Measurements from ENCODE around the gene RWDD4.

RWDD4 gene

DNA sequence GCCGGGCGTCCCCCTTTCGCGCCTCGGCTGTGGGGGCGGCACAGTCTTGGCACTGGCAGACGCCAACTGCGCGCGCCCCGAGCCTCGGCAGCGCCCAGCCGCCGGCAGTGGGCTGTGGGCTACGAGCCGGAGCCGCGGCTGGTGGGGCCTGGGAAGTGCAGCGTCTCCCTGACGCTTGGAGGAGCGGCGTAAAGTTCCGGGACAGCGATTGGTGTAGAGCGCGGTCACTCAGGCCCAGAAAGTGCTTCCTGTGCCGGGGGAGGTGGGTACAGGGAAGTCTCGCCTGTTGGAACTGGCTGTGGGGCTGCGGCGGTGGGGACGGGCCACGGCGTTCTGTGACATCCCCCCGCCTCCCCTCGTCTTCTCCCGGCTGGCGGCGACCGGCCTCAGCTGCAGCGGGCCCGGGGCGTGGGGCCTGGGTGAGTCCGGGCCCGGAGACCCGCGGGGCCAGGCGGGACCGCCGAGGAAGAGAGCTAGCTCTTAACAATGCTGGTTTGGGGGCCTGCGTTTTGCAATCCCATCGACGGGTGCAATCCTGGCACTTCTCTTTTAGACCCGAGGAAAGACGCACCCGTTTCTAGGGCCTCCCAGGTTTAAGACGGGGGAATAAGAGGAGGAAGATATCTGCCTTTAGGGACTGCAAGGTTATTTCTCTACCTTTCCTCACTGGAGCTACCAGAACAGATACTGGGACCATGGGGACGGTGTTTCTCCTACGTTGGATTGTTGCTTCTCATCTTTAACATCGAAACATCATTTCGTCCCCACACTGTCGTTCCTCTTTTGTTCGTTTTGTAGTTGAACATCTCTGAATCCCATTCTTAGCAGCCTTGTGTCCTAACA, at the start of gene RWDD4, which contains the start of gene TRAPPC11:
Gene RWDD4, minus strand, starts transcription at position 157 of the 843 bp plus-strand sequence. CDS start 233 bp downstream, outside the sequence.
Gene TRAPPC11, plus strand, starts transcription at position 265 of the 843 bp plus-strand sequence. CDS start 4,575 bp downstream, outside the sequence.
- peak; percentile 61 for DNase-seq (ENCODE audit: low spot score)

DNA sequence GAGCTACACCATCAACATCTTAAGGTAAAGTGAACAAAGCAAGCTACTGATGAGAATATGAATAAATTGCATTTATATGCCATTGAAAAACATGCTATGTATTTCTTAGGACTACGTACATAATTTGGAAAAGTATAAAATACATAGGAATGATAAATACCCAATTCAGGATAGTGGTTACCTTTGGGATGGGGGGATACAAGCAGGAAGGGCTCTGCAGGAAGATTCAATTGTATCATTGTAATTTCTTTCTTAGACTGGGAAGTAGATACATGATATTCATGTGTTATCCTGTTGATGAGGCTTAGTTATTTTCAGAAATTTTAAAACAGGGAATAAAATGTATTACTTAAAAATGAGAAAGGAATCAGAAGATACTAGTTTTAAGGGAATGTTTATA, 43.5 kb upstream of the RWDD4 start:
- DNase-seq (ENCODE audit: low spot score): no peak

DNA sequence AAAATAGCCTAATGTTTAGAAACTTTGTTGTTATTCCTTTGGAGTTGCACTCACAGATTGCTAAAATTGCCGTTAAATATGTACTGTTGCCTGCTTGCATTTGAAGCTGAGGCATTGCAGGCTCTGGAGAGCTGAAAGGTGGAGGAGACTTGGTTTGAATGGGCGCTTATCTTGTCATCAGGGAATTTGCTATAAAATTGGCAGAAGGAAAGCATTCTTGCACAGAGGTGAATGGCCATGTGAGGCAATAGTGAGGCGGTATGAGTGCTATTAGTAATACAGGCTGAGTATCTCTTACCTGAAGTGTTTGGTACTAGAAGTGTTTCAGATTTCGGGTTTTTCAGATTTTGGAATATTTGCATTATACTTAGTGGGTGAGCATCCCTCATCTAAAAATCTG, 41.4 kb upstream of the RWDD4 start:
- DNase-seq (ENCODE audit: low spot score): no peak

DNA sequence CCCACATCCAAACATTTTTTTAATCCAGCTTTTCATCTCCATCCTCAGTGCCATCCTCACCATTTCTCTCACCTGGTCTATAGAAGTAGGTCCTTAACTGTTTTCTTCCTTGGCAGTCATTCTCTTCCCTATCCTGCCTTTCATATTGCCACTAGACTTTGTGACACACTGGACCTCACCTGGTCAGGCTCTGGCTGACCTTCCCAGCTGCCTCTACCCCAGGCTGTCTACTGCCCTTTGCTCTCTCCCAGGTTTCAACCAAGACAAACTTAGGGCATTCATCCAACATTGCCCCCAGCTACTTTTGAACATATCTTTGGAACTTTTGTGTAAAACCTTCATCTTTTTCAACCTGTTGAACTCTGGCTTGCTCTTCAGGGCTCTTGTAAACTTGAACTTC, 39.9 kb upstream of the RWDD4 start:
- DNase-seq (ENCODE audit: low spot score): no peak

DNA sequence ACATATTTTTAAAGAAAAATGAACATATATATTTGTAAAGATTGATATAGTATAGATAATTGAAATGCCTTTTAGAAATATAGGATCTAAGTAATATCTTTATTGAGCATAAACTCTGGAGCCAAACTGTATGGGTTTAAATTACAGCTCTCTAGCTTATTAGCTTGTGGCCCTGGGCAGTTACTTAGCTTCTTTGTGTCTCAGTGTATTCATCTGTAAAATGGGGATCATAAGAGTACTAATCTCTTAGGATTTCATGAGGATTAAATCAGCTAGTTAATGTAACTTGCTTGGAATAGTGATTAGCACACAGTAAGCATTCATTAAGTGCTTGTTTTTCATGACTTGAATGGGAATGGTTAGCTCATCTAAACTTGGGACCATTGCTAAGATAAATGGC, 32.9 kb upstream of the RWDD4 start:
- DNase-seq (ENCODE audit: low spot score): no peak

- no peak for DNase-seq (ENCODE audit: low spot score)
Observed at GRCh38 chr4:183691006-183691405, 32.0 kb upstream of the RWDD4 start.

- no peak for DNase-seq (ENCODE audit: low spot score)
Observed at GRCh38 chr4:183688216-183688615, 29.2 kb upstream of the RWDD4 start.

DNA sequence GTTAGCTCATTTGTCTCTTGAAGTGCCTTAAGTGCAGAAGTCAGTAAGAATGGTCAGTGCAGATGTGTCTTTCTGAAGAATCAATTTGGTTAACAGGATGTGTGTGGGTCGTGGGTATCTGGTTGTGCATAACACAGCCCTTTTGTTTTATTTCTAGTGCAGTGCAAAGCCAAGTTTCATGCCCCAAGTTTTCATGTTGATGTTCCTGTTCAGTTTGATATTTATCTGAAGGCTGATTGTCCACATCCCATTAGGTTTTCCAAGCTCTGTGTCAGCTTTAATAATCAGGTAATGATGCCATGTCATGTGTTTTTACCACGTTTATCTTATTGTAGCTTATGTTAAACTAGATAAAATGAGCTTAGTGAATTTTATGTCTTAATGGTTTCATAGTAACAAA, 27.5 kb upstream of the RWDD4 start:
- DNase-seq (ENCODE audit: low spot score): no peak

GRCh38 chr4:183681119-183681518, 22.1 kb upstream of the RWDD4 start:
- no peak for DNase-seq (ENCODE audit: low spot score)

DNA sequence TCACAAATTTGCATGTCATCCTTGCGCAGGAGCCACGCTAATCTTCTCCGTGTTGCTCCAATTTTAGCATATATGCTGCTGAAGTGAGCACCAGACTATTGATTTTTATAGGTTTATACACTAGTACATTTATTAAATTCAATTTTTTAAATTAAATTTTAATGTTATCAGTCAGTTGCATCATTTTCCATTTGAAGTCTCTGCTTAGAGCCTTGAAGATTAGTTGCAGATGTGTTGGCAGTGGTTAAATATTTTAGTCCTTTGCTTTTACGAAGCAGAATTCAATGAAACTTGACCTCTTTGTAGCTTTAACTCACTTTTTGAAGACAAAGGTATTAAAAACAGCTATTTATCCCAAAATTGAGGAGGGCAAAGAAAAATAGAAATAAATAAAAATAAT, 16.6 kb upstream of the RWDD4 start:
- DNase-seq (ENCODE audit: low spot score): no peak

GRCh38 chr4:183674153-183674552, 15.2 kb upstream of the RWDD4 start:
- DNase-seq (ENCODE audit: low spot score): no peak

- no peak for DNase-seq (ENCODE audit: low spot score)
Observed at GRCh38 chr4:183670960-183671555, 12.1 kb upstream of the RWDD4 start.

DNA sequence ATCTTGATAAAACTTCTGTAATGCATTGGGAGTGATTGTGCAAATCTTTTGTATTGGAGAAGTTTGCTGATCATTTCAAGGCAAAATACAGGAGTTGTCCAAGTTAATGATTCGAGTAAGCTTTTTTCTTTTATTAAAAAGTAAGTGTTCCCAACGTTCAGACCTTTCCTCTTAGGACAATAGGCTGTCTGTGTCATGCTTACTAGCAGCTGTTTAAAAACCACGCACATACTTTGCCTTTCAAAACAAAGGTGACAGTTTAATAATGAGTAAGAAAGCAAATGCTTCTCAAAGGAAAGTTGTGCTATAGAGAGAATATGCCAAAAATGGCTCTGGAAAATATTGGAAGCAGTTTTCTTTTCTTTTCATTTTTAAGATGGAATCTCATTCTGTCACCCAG, 11.3 kb upstream of the RWDD4 start:
- DNase-seq (ENCODE audit: low spot score): no peak

DNA sequence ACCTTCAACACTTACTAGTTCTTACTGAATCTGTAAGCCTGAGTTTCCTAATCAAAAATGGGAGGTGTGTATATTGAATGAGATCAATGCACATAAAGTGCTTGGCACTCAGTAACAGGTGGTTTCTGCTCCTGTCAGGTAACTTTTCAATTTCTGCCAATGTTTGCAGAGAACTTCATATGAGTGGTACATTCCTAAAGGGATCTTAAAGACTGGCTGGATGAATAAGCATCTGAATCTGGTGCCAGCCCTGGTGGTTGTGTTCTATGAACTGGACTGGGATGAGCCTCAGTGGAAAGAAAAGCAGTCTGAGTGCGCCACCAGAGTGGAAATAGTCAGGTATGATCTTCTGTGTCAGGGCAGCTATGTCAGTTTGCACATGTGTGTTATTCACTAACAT, 7.1 kb upstream of the RWDD4 start:
- DNase-seq (ENCODE audit: low spot score): no peak

DNA sequence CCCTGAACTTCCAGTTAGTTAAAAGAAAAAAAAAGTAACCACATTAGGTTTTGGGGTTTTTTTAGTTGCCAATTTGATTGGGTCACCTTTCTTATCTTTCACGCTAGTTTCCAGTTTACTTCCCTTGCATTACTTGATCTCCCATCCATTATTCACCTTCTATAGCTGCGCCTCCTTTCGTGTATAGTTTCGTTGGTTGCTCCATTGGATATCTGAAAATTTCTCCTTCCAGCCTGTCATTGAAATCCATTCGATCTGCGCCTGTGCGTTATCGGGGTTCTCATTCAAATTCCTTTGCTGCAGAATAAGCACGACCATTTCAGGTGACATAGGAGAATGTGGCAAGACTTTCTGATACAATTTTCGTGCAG, 872 bp upstream of the RWDD4 start:
- no peak for DNase-seq (ENCODE audit: low spot score)

- no peak for DNase-seq (ENCODE audit: low spot score)
Observed at GRCh38 chr4:183658362-183659028, 490 bp downstream of the RWDD4 start.

GRCh38 chr4:183657564-183657963, 1.4 kb downstream of the RWDD4 start:
- no peak for DNase-seq (ENCODE audit: low spot score)

DNA sequence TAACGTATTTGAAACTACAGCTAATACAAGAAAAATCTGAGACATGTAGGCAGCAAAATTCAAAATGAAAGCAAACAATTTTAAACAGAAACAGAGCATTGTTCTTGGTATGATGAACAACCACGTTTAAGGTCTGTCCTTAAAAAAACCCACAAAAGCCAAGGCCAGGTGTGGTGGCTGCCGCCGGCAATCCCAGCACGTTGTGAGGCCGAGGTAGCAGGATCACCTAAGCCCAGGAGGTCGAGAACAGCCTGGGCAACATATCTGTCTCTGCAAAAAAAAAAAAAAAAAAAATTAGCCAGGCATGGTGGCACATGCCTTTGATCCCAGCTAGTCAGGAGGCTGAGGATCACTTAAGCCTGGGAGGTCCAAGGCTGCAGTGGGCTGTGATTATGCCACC, 13.7 kb downstream of the RWDD4 start:
- DNase-seq (ENCODE audit: low spot score): no peak

GRCh38 chr4:183639291-183639690, 19.7 kb downstream of the RWDD4 start:
- no peak for DNase-seq (ENCODE audit: low spot score)

DNA sequence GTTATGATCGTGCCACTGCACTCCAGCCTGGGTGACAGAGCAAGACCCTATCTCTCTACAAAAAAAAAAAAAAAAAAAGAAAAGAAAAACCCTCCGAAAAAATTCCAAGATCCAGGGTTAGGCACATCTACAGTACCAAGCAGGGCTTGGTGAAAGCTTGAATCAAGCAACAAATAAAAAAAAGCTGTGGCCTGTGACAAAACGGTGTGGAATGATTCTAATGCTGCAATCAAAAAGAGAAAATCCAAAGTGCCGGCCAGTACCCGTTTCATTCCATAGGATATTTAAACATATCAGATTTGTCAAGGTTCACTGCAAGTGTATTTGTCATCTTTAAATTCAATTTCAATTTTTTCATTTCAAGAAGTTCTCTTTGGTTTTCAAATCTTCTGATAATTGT, 20.5 kb downstream of the RWDD4 start:
- DNase-seq (ENCODE audit: low spot score): no peak

DNA sequence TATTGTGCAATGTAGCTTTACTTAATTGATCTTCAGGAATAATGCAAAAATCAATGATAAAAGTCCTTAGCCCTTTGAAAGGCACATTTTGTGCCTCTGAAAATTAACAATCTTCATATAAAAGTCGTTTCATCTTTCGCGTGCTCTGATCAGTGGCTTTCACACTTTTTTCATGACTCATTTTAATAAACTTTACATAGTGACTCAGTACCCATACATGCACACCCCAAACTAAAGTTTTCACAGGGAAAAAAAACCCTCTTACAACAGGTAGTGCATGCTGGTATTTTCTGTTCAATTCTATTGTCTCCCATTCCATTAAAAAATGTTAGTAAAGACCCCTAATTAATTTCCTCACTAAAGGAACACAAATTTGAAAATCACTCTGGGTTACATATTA, 21.5 kb downstream of the RWDD4 start:
- no peak for DNase-seq (ENCODE audit: low spot score)

DNA sequence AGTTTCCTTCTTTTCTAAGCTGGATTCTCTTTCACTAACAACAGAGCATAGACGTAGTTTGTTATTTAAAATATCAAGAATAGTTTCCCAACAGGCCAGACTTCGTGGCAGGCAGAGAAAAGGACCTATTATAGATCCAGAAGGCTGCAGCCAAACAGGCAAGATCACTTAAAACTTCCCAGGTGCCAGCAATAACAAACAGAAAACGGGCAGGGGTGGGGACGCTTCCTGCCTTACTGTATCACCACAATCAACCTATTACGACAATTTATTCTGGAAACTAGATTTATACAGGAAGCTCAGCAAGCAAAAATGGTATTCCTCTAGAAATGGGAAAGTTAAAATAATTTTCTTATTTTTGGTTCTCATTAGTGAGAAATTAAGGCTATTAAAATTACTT, 22.1 kb downstream of the RWDD4 start:
- no peak for DNase-seq (ENCODE audit: low spot score)

GRCh38 chr4:183636503-183636902, 22.5 kb downstream of the RWDD4 start:
- no peak for DNase-seq (ENCODE audit: low spot score)
